ENCODE measurements around the gene PIK3CD.
"Not testable (repeated sequence)": the region's sequence is repeated elsewhere in the genome, so short reads cannot be mapped to it uniquely, and the experiment has no call there.

PIK3CD gene

GRCh38 chr1:9621032-9621431, 30.5 kb upstream of the PIK3CD start:
- H3K27ac ChIP-seq (ENCODE audit: low read depth, low read length) = no peak overlapping the region
- no peaks in the 10 kb centered on the region for H3K4me1 ChIP-seq (ENCODE audit: control insufficient read depth in 1 of 2, insufficient read depth in 2 of 2, low read length in 2 of 2)
- H3K36me3 ChIP-seq (ENCODE audit: control insufficient read depth in 1 of 2, insufficient read depth in 2 of 2, low read length in 2 of 2) = no peaks in the 10 kb centered on the region
- no peak overlapping the region for H3K4me3 ChIP-seq (ENCODE audit: low read depth in 1 of 2, low read length in 2 of 2)
- H3K9ac ChIP-seq (ENCODE audit: low read depth in 1 of 2, low read length in 2 of 2) = no peak overlapping the region
- peaks cover 4 to 5% of the 10 kb centered on the region in 2 donors for H3K27me3 ChIP-seq (ENCODE audit: control insufficient read depth in 1 of 2, insufficient read depth in 2 of 2, low read length in 2 of 2)
- no peaks in the 10 kb centered on the region for H3K9me3 ChIP-seq (ENCODE audit: control insufficient read depth in 1 of 2, low read length in 2 of 2)

GRCh38 chr1:9624081-9624480, 27.4 kb upstream of the PIK3CD start:
- H3K36me3 ChIP-seq (ENCODE audit: control insufficient read depth in 1 of 2, insufficient read depth in 2 of 2, low read length in 2 of 2) = no peaks in the 10 kb centered on the region
- no peak overlapping the region for H3K9ac ChIP-seq (ENCODE audit: low read depth in 1 of 2, low read length in 2 of 2)
- H3K9me3 ChIP-seq (ENCODE audit: control insufficient read depth in 1 of 2, low read length in 2 of 2) = no peaks in the 10 kb centered on the region
- H3K27ac ChIP-seq (ENCODE audit: low read depth, low read length) = no peak overlapping the region
- peaks cover 3 to 10% of the 10 kb centered on the region in 2 donors for H3K4me1 ChIP-seq (ENCODE audit: control insufficient read depth in 1 of 2, insufficient read depth in 2 of 2, low read length in 2 of 2)
- H3K4me3 ChIP-seq (ENCODE audit: low read depth in 1 of 2, low read length in 2 of 2) = no peak overlapping the region
- H3K27me3 ChIP-seq (ENCODE audit: control insufficient read depth in 1 of 2, insufficient read depth in 2 of 2, low read length in 2 of 2) = peaks cover 0 to 6% of the 10 kb centered on the region in 2 donors

DNA sequence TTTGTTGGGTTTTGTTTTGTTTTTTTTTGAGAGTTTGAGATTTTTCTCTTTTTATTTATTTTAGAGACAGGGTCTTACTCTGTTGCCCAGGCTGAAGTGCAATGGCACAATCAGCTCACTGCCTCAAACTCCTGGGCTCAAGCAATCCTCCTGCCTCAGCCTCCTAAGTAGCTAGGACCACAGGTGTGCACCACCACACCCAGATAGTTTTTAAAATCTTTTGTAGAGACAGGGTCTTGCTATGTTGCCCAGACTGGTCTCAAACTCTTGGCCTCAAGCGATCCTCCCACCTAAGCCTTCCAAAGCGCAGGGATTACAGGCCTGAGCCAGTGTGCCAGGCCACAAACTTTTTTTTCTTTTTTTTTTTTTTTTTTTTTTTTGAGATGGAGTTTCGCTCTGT, 26.5 kb upstream of the PIK3CD start:
- H3K27me3 ChIP-seq (ENCODE audit: control insufficient read depth in 1 of 2, insufficient read depth in 2 of 2, low read length in 2 of 2); H3K4me3 ChIP-seq (ENCODE audit: low read depth in 1 of 2, low read length in 2 of 2); H3K36me3 ChIP-seq (ENCODE audit: control insufficient read depth in 1 of 2, insufficient read depth in 2 of 2, low read length in 2 of 2); H3K9me3 ChIP-seq (ENCODE audit: control insufficient read depth in 1 of 2, low read length in 2 of 2); H3K9ac ChIP-seq (ENCODE audit: low read depth in 1 of 2, low read length in 2 of 2); H3K27ac ChIP-seq (ENCODE audit: low read depth, low read length): not testable (repeated sequence)
- H3K4me1 ChIP-seq (ENCODE audit: control insufficient read depth in 1 of 2, insufficient read depth in 2 of 2, low read length in 2 of 2) = peaks cover 3 to 13% of the 10 kb centered on the region in 2 donors

GRCh38 chr1:9626201-9626608, 25.3 kb upstream of the PIK3CD start:
- Histone ChIP-seq H3K4me3 (ENCODE audit: low read depth in 1 of 2, low read length in 2 of 2) (no peak overlapping the region), H3K9ac (ENCODE audit: low read depth in 1 of 2, low read length in 2 of 2) (no peak overlapping the region), H3K9me3 (ENCODE audit: control insufficient read depth in 1 of 2, low read length in 2 of 2) (no peaks in the 10 kb centered on the region), H3K36me3 (ENCODE audit: control insufficient read depth in 1 of 2, insufficient read depth in 2 of 2, low read length in 2 of 2) (no peaks in the 10 kb centered on the region), H3K27me3 (ENCODE audit: control insufficient read depth in 1 of 2, insufficient read depth in 2 of 2, low read length in 2 of 2) (peaks cover 0 to 6% of the 10 kb centered on the region in 2 donors), H3K27ac (ENCODE audit: low read depth, low read length) (no peak overlapping the region), H3K4me1 (ENCODE audit: control insufficient read depth in 1 of 2, insufficient read depth in 2 of 2, low read length in 2 of 2) (peaks cover 3 to 14% of the 10 kb centered on the region in 2 donors)

DNA sequence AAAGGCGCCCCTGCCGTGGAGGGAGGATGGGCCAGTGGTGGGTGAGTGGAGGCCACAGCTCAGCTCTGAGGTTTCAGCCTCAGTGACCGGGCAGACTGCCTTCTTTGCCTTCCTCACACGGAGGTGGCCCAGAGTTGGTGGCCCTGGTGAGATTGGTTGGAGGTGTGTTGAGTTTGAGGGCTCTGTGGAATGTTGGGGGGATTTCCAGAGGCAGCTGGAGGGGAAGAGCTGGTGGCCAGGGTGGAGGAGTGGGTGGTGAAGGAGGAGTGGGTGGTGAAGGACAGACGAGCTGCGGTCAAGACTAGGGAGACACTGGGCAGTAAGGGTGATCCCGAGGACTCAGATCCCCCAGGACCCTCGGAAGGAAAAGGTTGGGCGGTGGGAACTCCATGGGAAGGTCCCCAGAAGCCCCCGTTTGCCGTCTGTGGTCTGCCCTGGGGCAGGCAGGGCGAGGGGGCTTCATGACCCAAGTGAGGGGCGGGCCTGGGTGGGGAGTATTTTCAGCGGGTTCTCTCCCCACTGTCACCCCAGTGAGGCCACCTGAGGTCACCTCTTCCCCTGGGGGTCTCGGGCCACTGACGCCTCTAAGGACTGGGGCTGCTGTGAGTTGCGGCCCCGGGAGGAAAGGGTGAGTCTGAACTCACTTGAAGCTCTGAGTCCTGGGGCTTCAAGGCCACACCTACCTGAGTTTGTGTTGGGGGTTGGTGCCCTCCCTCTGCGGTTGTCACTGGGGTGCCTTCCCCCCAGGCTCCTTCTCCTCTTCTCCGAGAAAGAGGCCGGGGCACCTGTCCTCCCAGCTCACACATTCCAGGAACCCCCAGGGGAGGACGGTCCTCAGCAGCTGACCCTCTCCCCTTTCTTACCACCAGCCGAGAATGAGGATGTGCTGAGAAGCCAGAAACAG, 22.7 kb upstream of the PIK3CD start:
- H3K9ac ChIP-seq (ENCODE audit: low read depth in 1 of 2, low read length in 2 of 2) = peak overlapping the region in 1 of 2 donors; percentile 16
- H3K4me3 ChIP-seq (ENCODE audit: low read depth in 1 of 2, low read length in 2 of 2) = peak overlapping the region in 1 of 2 donors; percentile 11
- H3K36me3 ChIP-seq (ENCODE audit: control insufficient read depth in 1 of 2, insufficient read depth in 2 of 2, low read length in 2 of 2) = no peaks in the 10 kb centered on the region
- no peak overlapping the region for H3K27ac ChIP-seq (ENCODE audit: low read depth, low read length)
- H3K4me1 ChIP-seq (ENCODE audit: control insufficient read depth in 1 of 2, insufficient read depth in 2 of 2, low read length in 2 of 2) = peaks cover 3 to 14% of the 10 kb centered on the region in 2 donors
- no peaks in the 10 kb centered on the region for H3K9me3 ChIP-seq (ENCODE audit: control insufficient read depth in 1 of 2, low read length in 2 of 2)
- peaks cover 0 to 6% of the 10 kb centered on the region in 2 donors for H3K27me3 ChIP-seq (ENCODE audit: control insufficient read depth in 1 of 2, insufficient read depth in 2 of 2, low read length in 2 of 2)

DNA sequence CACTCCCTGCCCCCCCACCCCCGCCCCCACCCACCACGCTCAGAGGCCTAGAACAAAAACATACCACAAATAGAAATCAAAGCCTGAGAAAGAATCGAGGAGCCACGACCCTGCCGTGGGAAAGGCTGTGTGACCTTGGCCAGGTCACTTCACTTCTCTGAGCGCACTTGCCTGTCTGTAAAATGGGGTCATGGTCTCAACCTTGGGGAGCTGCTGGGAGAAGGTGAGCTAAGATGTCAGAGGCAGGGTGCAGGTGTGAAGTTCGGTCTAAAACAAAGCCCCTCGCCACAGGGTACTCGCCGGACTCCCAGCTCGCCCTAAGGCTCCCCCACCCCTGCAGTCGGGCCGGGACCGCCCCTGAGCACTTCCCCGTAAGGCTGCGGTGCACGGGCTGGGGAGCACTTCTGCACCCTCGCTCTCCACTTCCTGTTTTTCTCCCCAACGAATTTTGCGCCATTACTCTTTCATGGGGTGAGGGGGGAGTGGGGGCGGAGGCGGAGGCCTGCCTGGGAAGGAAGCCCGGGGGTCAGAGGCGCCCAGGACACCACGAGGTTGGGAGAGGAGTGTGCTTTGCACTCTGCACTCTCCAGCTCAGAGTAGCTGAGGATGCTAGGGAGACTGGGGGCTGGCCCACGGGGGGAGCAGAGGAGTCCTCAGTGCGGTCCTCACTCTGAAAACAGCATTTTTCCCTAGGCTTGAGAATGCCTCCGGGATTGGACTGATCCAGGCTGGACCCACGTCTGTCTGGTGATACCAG, 21.9 kb upstream of the PIK3CD start:
- Histone ChIP-seq H3K9ac (ENCODE audit: low read depth in 1 of 2, low read length in 2 of 2) (peak overlapping the region; percentile 43 to 54), H3K36me3 (ENCODE audit: control insufficient read depth in 1 of 2, insufficient read depth in 2 of 2, low read length in 2 of 2) (no peaks in the 10 kb centered on the region), H3K9me3 (ENCODE audit: control insufficient read depth in 1 of 2, low read length in 2 of 2) (no peaks in the 10 kb centered on the region), H3K27me3 (ENCODE audit: control insufficient read depth in 1 of 2, insufficient read depth in 2 of 2, low read length in 2 of 2) (peaks cover 0 to 6% of the 10 kb centered on the region in 2 donors), H3K4me3 (ENCODE audit: low read depth in 1 of 2, low read length in 2 of 2) (peak overlapping the region; percentile 52 to 54), H3K27ac (ENCODE audit: low read depth, low read length) (peak overlapping the region; percentile 36), H3K4me1 (ENCODE audit: control insufficient read depth in 1 of 2, insufficient read depth in 2 of 2, low read length in 2 of 2) (peaks cover 3 to 14% of the 10 kb centered on the region in 2 donors)

GRCh38 chr1:9630331-9631111, 21.0 kb upstream of the PIK3CD start:
- peaks cover 3 to 14% of the 10 kb centered on the region in 2 donors for H3K4me1 ChIP-seq (ENCODE audit: control insufficient read depth in 1 of 2, insufficient read depth in 2 of 2, low read length in 2 of 2)
- H3K9me3 ChIP-seq (ENCODE audit: control insufficient read depth in 1 of 2, low read length in 2 of 2) = no peaks in the 10 kb centered on the region
- H3K9ac ChIP-seq (ENCODE audit: low read depth in 1 of 2, low read length in 2 of 2) = peak overlapping the region; percentile 43 to 54
- no peaks in the 10 kb centered on the region for H3K36me3 ChIP-seq (ENCODE audit: control insufficient read depth in 1 of 2, insufficient read depth in 2 of 2, low read length in 2 of 2)
- H3K4me3 ChIP-seq (ENCODE audit: low read depth in 1 of 2, low read length in 2 of 2) = peak overlapping the region; percentile 52 to 54
- no peak overlapping the region for H3K27ac ChIP-seq (ENCODE audit: low read depth, low read length)
- H3K27me3 ChIP-seq (ENCODE audit: control insufficient read depth in 1 of 2, insufficient read depth in 2 of 2, low read length in 2 of 2) = peaks cover 0 to 6% of the 10 kb centered on the region in 2 donors

GRCh38 chr1:9631613-9632012, 19.9 kb upstream of the PIK3CD start:
- H3K9me3 ChIP-seq (ENCODE audit: control insufficient read depth in 1 of 2, low read length in 2 of 2) = no peaks in the 10 kb centered on the region

GRCh38 chr1:9633493-9633892, 18.0 kb upstream of the PIK3CD start:
- Histone ChIP-seq H3K9ac (ENCODE audit: low read depth in 1 of 2, low read length in 2 of 2) (no peak overlapping the region), H3K4me1 (ENCODE audit: control insufficient read depth in 1 of 2, insufficient read depth in 2 of 2, low read length in 2 of 2) (peaks cover 0 to 4% of the 10 kb centered on the region in 2 donors), H3K27ac (ENCODE audit: low read depth, low read length) (no peak overlapping the region), H3K4me3 (ENCODE audit: low read depth in 1 of 2, low read length in 2 of 2) (no peak overlapping the region), H3K36me3 (ENCODE audit: control insufficient read depth in 1 of 2, insufficient read depth in 2 of 2, low read length in 2 of 2) (no peaks in the 10 kb centered on the region), H3K9me3 (ENCODE audit: control insufficient read depth in 1 of 2, low read length in 2 of 2) (no peaks in the 10 kb centered on the region), H3K27me3 (ENCODE audit: control insufficient read depth in 1 of 2, insufficient read depth in 2 of 2, low read length in 2 of 2) (peaks cover 0 to 3% of the 10 kb centered on the region in 2 donors)

More at GRCh38 chr1:9631613-9632012, 19.9 kb upstream of the PIK3CD start:
- Histone ChIP-seq H3K27ac (ENCODE audit: low read depth, low read length) (no peak overlapping the region), H3K9ac (ENCODE audit: low read depth in 1 of 2, low read length in 2 of 2) (no peak overlapping the region), H3K4me1 (ENCODE audit: control insufficient read depth in 1 of 2, insufficient read depth in 2 of 2, low read length in 2 of 2) (peaks cover 3 to 14% of the 10 kb centered on the region in 2 donors), H3K27me3 (ENCODE audit: control insufficient read depth in 1 of 2, insufficient read depth in 2 of 2, low read length in 2 of 2) (peaks cover 0 to 6% of the 10 kb centered on the region in 2 donors), H3K36me3 (ENCODE audit: control insufficient read depth in 1 of 2, insufficient read depth in 2 of 2, low read length in 2 of 2) (no peaks in the 10 kb centered on the region), H3K4me3 (ENCODE audit: low read depth in 1 of 2, low read length in 2 of 2) (no peak overlapping the region)

Measured in duodenal mucosa (tissue), 2 donors.